ENCODE measurements around the gene SIPA1.
"Not testable (repeated sequence)": the region's sequence is repeated elsewhere in the genome, so short reads cannot be mapped to it uniquely, and the experiment has no call there.

Gene SIPA1

GRCh38 chr11:65645710-65646109 is 7.8 kb downstream of the SIPA1 start:
- FAIRE-seq: no peak

GRCh38 chr11:65646288-65646957 is 8.5 kb downstream of the SIPA1 start:
- FAIRE-seq: no peak

- no peak for FAIRE-seq
Observed at GRCh38 chr11:65646958-65647701, 9.2 kb downstream of the SIPA1 start.

- no peak for FAIRE-seq
Observed at GRCh38 chr11:65648997-65649493, 11.1 kb downstream of the SIPA1 start.

- no peak for FAIRE-seq
Observed at GRCh38 chr11:65649656-65650546, 12.0 kb downstream of the SIPA1 start.

- FAIRE-seq: no peak
Observed at GRCh38 chr11:65650547-65651338, 12.8 kb downstream of the SIPA1 start.

GRCh38 chr11:65651339-65651588 is 13.4 kb downstream of the SIPA1 start:
- FAIRE-seq: no peak

GRCh38 chr11:65651589-65652510 is 13.9 kb downstream of the SIPA1 start:
- FAIRE-seq: no peak

GRCh38 chr11:65652511-65653228 is 14.8 kb downstream of the SIPA1 start:
- FAIRE-seq: no peak

- FAIRE-seq: no peak
Observed at GRCh38 chr11:65653229-65654225, 15.6 kb downstream of the SIPA1 start.

- no peak for FAIRE-seq
Observed at GRCh38 chr11:65654375-65655349, 16.8 kb downstream of the SIPA1 start.

- no peak for FAIRE-seq
Observed at GRCh38 chr11:65655570-65656332, 17.9 kb downstream of the SIPA1 start.

GRCh38 chr11:65657426-65657825 is 19.5 kb downstream of the SIPA1 start:
- FAIRE-seq: no peak

GRCh38 chr11:65658174-65659021 is 20.5 kb downstream of the SIPA1 start:
- no peak for FAIRE-seq

GRCh38 chr11:65660038-65660437 is 22.1 kb downstream of the SIPA1 start:
- no peak for FAIRE-seq

GRCh38 chr11:65660908-65661307 is 23.0 kb downstream of the SIPA1 start:
- not testable (repeated sequence) for FAIRE-seq

Data from colon (tissue), 2 donors.